GM23338 (cell line): Measurements from ENCODE around the gene MYOM1. TPM values are rescaled to one million over a fixed set of nuclear protein-coding genes. Genes with fewer than 3 reads are reported as not detected.

Experiments
- ATAC-seq: fragments of 200-7000 bp; cut with Tn5 transposase; 3 replicates; pipeline ENCODE4 v1.9.1; 2020
- DNase-seq: peaks from one replicate; pipeline ENCODE4 v3.0.0-alpha.2; 2015; ENCODE audit warnings: low spot score
- H2AFZ ChIP-seq: fragments of 200-600 bp; sonication (generic); 2 replicates; pipeline ENCODE4 v1.8.0; 2016; ENCODE audit warnings: antibody characterized with exemption, mild to moderate bottlenecking, moderate library complexity
- H3F3A ChIP-seq: fragments of 200-600 bp; sonication (generic); replicated peaks from 2 replicates; pipeline ENCODE4 v1.8.0; 2017; ENCODE audit warnings: antibody characterized with exemption, mixed run types, low read depth
- H3K27ac ChIP-seq: fragments of 200-600 bp; sonication (generic); 2 replicates; pipeline ENCODE4 v1.6.1; 2016; ENCODE audit warnings: low read depth
- H3K27me3 ChIP-seq: fragments of 200-600 bp; sonication (generic); 2 replicates; pipeline ENCODE4 v1.8.0; 2016; ENCODE audit warnings: mild to moderate bottlenecking, mixed run types, moderate library complexity; ENCODE audit not compliant: insufficient read depth
- H3K36me3 ChIP-seq: fragments of 200-600 bp; sonication (generic); 2 replicates; pipeline ENCODE4 v1.8.0; 2016; ENCODE audit warnings: mild to moderate bottlenecking; ENCODE audit not compliant: insufficient read depth
- H3K4me1 ChIP-seq: fragments of 200-600 bp; sonication (generic); 2 replicates; pipeline ENCODE4 v1.8.0; 2016; ENCODE audit warnings: mild to moderate bottlenecking, moderate library complexity; ENCODE audit not compliant: insufficient read depth
- H3K4me2 ChIP-seq: fragments of 200-600 bp; sonication (generic); 2 replicates; pipeline ENCODE4 v1.7.1; 2017; ENCODE audit warnings: mixed run types
- H3K4me3 ChIP-seq: fragments of 200-600 bp; sonication (generic); 2 replicates; pipeline ENCODE4 v1.6.1; 2016; ENCODE audit warnings: mixed run types
- H3K79me2 ChIP-seq: fragments of 200-600 bp; sonication (generic); replicated peaks from 2 replicates; pipeline ENCODE4 v1.8.0; 2017; ENCODE audit warnings: mild to moderate bottlenecking; ENCODE audit not compliant: insufficient read depth
- H3K9me2 ChIP-seq: fragments of 200-600 bp; sonication (generic); 2 replicates; pipeline ENCODE4 v1.8.0; 2017; ENCODE audit not compliant: insufficient read depth
- H4K20me1 ChIP-seq: fragments of 200-600 bp; sonication (generic); replicated peaks from 2 replicates; pipeline ENCODE4 v1.8.0; 2017; ENCODE audit warnings: mild to moderate bottlenecking; ENCODE audit not compliant: insufficient read depth
- H3K27ac Mint-ChIP-seq: 2 replicates; pipeline ENCODE4 v1.8.0; 2020; ENCODE audit warnings: inconsistent platforms, mild to moderate bottlenecking, moderate library complexity, mixed read lengths
- H3K27me3 Mint-ChIP-seq: 3 replicates; pipeline ENCODE4 v1.8.0; 2022; ENCODE audit warnings: low read depth, mild to moderate bottlenecking, moderate library complexity, mixed read lengths, inconsistent platforms; ENCODE audit not compliant: insufficient read depth, poor library complexity
- H3K36me3 Mint-ChIP-seq: 3 replicates; pipeline ENCODE4 v1.8.0; 2021; ENCODE audit warnings: low read depth, mild to moderate bottlenecking, inconsistent platforms, moderate library complexity, mixed read lengths
- H3K4me1 Mint-ChIP-seq: 3 replicates; pipeline ENCODE4 v1.8.0; 2020; ENCODE audit warnings: mild to moderate bottlenecking, inconsistent platforms, mixed read lengths
- H3K4me3 Mint-ChIP-seq: 3 replicates; pipeline ENCODE4 v1.8.0; 2021; ENCODE audit warnings: moderate library complexity, mild to moderate bottlenecking, inconsistent platforms, mixed read lengths
- H3K9me3 Mint-ChIP-seq: 3 replicates; pipeline ENCODE4 v1.8.0; 2020; ENCODE audit warnings: moderate library complexity, mild to moderate bottlenecking, inconsistent platforms, mixed read lengths
- CREB1 ChIP-seq: fragments of 250-450 bp; sonication (Bioruptor Pico); IDR thresholded peaks from 2 replicates; pipeline ENCODE4 v1.5.0; 2020; ENCODE audit warnings: low read depth, mild to moderate bottlenecking, moderate library complexity
- CTCF ChIP-seq, 2 experiments: fragments of 200-600 bp in 1 of 2; sonication (generic) in 1 of 2; conservative IDR thresholded peaks; 2 replicates each; pipeline versions ENCODE4 v1.5.1 to v1.6.1; 2016 to 2017; ENCODE audit warnings: antibody characterized with exemption in 2 of 2, low read depth in 2 of 2, mild to moderate bottlenecking in 2 of 2, moderate library complexity in 1 of 2
- ETS1 ChIP-seq: IDR thresholded peaks from 2 replicates; pipeline ENCODE4 v1.6.1; 2016; ENCODE audit warnings: antibody characterized with exemption
- EZH2 ChIP-seq: fragments of 200-600 bp; sonication (generic); IDR thresholded peaks from one replicate; pipeline ENCODE4 v1.8.0; 2017; ENCODE audit warnings: antibody characterized with exemption, mild to moderate bottlenecking, low read depth; ENCODE audit not compliant: unreplicated experiment
- EZH2phosphoT487 ChIP-seq: fragments of 200-600 bp; sonication (generic); IDR thresholded peaks from one replicate; pipeline ENCODE4 v1.8.1; 2018; ENCODE audit warnings: antibody characterized with exemption; ENCODE audit not compliant: unreplicated experiment
- JUNB ChIP-seq: IDR thresholded peaks from one replicate; pipeline ENCODE4 v1.6.1; 2016; ENCODE audit warnings: antibody characterized with exemption; ENCODE audit not compliant: unreplicated experiment
- NANOG ChIP-seq: IDR thresholded peaks from 2 replicates; pipeline ENCODE4 v1.6.1; 2016; ENCODE audit warnings: antibody characterized with exemption, borderline replicate concordance
- POLR2AphosphoS5 ChIP-seq: IDR thresholded peaks from 2 replicates; pipeline ENCODE4 v1.6.1; 2016; ENCODE audit warnings: antibody characterized with exemption, low read depth
- REST ChIP-seq: IDR thresholded peaks from one replicate; pipeline ENCODE4 v1.6.1; 2018; ENCODE audit warnings: antibody characterized with exemption; ENCODE audit not compliant: unreplicated experiment
- STAT1 ChIP-seq: IDR thresholded peaks from one replicate; pipeline ENCODE4 v1.6.1; 2016; ENCODE audit warnings: antibody characterized with exemption; ENCODE audit not compliant: unreplicated experiment
- ZNF114 ChIP-seq: fragments of 250-450 bp; sonication (Bioruptor Pico); IDR thresholded peaks from 2 replicates; pipeline ENCODE4 v1.5.0; 2020; ENCODE audit warnings: mild to moderate bottlenecking, moderate library complexity
- ZNF331 ChIP-seq: fragments of 250-450 bp; sonication (Bioruptor Pico); IDR thresholded peaks from 2 replicates; pipeline ENCODE4 v1.5.0; 2020; ENCODE audit warnings: low read depth, mild to moderate bottlenecking, moderate library complexity
- ZNF462 ChIP-seq: fragments of 250-450 bp; sonication (Bioruptor Pico); IDR thresholded peaks from 2 replicates; pipeline ENCODE4 v1.5.0; 2020; ENCODE audit warnings: mild to moderate bottlenecking, moderate library complexity
- polyA plus RNA-seq: library from polyadenylated mRNA; unstranded; fragments of >200 nt; fragmentation: Nextera tagmentation; extraction: Ambion mirVana; gene quantifications from 2 replicates; pipeline ENCODE4 v1.2.1, GENCODE V29; 2016
- total RNA-seq: library from RNA; depleted of rRNA; stranded (reverse); fragments of >200 nt; shearing (Covaris generic); gene quantifications from 2 replicates; pipeline ENCODE4 v1.2.3, GENCODE V29; 2014

The MYOM1 gene
- total and polyA plus RNA-seq, 2 experiments from 2014 or later: 0.27 to 0.38 TPM

GRCh38 chr18:3157606-3158005 is 62.2 kb downstream of the MYOM1 start:
- Histone ChIP-seq H4K20me1 (no peaks in the 10 kb centered on the region), H3K36me3 (no peaks in the 10 kb centered on the region), H3K27ac (no peak overlapping the region), H3K9me2 (no peaks in the 10 kb centered on the region), H3K79me2 (no peaks in the 10 kb centered on the region), H3F3A (no peaks in the 10 kb centered on the region), H2AFZ (no peak overlapping the region), H3K4me3 (no peak overlapping the region), H3K27me3 (no peaks in the 10 kb centered on the region), H3K4me2 (no peak overlapping the region), H3K4me1 (no peaks in the 10 kb centered on the region)
- H3K9me3 Mint-ChIP-seq: no peaks in the 10 kb centered on the region
- no peaks in the 10 kb centered on the region; the same call in 2 of the 3 replicates for H3K4me1 Mint-ChIP-seq
- ATAC-seq (no peak), DNase-seq (no peak)
- H3K27me3 Mint-ChIP-seq: peaks cover 1% of the 10 kb centered on the region
- no peaks in the 10 kb centered on the region for H3K36me3 Mint-ChIP-seq
- no peak overlapping the region for H3K4me3 Mint-ChIP-seq
- TF ChIP-seq STAT1 (no peak), CREB1 (CRISPR knock-in tag) (no peak), EZH2phosphoT487 (no peak), POLR2AphosphoS5 (no peak), JUNB (no peak), ETS1 (no peak), ZNF114 (CRISPR knock-in tag) (no peak), CTCF (conservative IDR thresholded peaks at IDR 0.05; ENCODE audit: low read depth in 2 of 2) (no peak), REST (no peak), ZNF331 (CRISPR knock-in tag) (no peak), NANOG (no peak), EZH2 (no peak), ZNF462 (CRISPR knock-in tag) (no peak)
- H3K27ac Mint-ChIP-seq: no peak overlapping the region
